Endothelial cell of umbilical vein (primary cell): ENCODE data around the gene CEP89.

Experiments
- CTCF ChIP-seq, 2 donors: IDR thresholded peaks; 1 replicate in 1 of 2; 2 replicates in 1 of 2; pipeline ENCODE4 v1.5.1; 2011; ENCODE audit warnings: low read length in 2 of 2, mild to moderate bottlenecking in 2 of 2, moderate library complexity in 2 of 2, control low read depth in 1 of 2, inconsistent platforms in 1 of 2, low read depth in 1 of 2; ENCODE audit not compliant: insufficient read depth in 1 of 2; ENCODE audit errors: extremely low read depth in 1 of 2
- EZH2 ChIP-seq: IDR thresholded peaks from 2 replicates; pipeline ENCODE4 v1.6.1; 2012; ENCODE audit warnings: borderline replicate concordance, low read depth, mild to moderate bottlenecking, moderate library complexity, low read length, inconsistent platforms; ENCODE audit not compliant: severe bottlenecking
- JUN ChIP-seq: IDR thresholded peaks from 2 replicates; pipeline ENCODE4 v1.6.1; 2011; ENCODE audit warnings: borderline replicate concordance, low read depth; ENCODE audit not compliant: insufficient read length, insufficient read depth
- POLR2A ChIP-seq: IDR thresholded peaks from 2 replicates; pipeline ENCODE4 v1.6.1; 2012; ENCODE audit warnings: low read depth, mild to moderate bottlenecking, control low read depth, low read length

GRCh38 chr19:32909257-32909656, 62.5 kb downstream of the CEP89 start:
- TF ChIP-seq CTCF (IDR thresholded peaks at IDR 0.05; ENCODE audit: extremely low read depth in 1 of 2, insufficient read depth in 1 of 2, low read depth in 1 of 2, low read length in 2 of 2) (no peak), POLR2A (no peak), JUN (no peak), EZH2 (no peak)
